ENCODE measurements around the gene KLHL22.

GRCh38 chr22:20436768-20437612 lies 58.6 kb downstream of the KLHL22 start:
- TF ChIP-seq, protein P1, sequence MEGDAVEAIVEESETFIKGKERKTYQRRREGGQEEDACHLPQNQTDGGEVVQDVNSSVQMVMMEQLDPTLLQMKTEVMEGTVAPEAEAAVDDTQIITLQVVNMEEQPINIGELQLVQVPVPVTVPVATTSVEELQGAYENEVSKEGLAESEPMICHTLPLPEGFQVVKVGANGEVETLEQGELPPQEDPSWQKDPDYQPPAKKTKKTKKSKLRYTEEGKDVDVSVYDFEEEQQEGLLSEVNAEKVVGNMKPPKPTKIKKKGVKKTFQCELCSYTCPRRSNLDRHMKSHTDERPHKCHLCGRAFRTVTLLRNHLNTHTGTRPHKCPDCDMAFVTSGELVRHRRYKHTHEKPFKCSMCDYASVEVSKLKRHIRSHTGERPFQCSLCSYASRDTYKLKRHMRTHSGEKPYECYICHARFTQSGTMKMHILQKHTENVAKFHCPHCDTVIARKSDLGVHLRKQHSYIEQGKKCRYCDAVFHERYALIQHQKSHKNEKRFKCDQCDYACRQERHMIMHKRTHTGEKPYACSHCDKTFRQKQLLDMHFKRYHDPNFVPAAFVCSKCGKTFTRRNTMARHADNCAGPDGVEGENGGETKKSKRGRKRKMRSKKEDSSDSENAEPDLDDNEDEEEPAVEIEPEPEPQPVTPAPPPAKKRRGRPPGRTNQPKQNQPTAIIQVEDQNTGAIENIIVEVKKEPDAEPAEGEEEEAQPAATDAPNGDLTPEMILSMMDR (IDR thresholded peaks at IDR 0.05; ENCODE audit: control extremely low read depth in 1 of 3, insufficient read depth in 1 of 3, low read depth in 1 of 3, low read length in 3 of 3): no peak
- TF ChIP-seq POLR2A (IDR thresholded peaks at IDR 0.05; ENCODE audit: control extremely low read depth in 1 of 2, low read depth in 2 of 2, low read length in 2 of 2) (no peak), CBX8 (IDR thresholded peaks at IDR 0.05; ENCODE audit: borderline replicate concordance, low read depth, low read length) (no peak), ZNF274 (IDR thresholded peaks at IDR 0.05; ENCODE audit: borderline replicate concordance, extremely low read depth, low read length) (no peak), KDM5A (IDR thresholded peaks at IDR 0.05; ENCODE audit: low read length) (no peak), EP300 (IDR thresholded peaks at IDR 0.05; ENCODE audit: borderline replicate concordance in 1 of 2, low read depth in 2 of 2, low read length in 2 of 2) (no peak), EZH2 (IDR thresholded peaks at IDR 0.05; ENCODE audit: low read depth, low read length, severe bottlenecking) (peak; percentile 76), RNF2 (IDR thresholded peaks at IDR 0.05; ENCODE audit: borderline replicate concordance, low read depth, low read length, missing control alignments, poor library complexity, severe bottlenecking) (peak; percentile 58), GABPA (IDR thresholded peaks at IDR 0.05; ENCODE audit: borderline replicate concordance, insufficient read depth, low read length) (no peak), TAF7 (optimal IDR thresholded peaks at IDR 0.05; ENCODE audit: borderline replicate concordance, low read depth, low read length) (no peak), POLR2AphosphoS5 (IDR thresholded peaks at IDR 0.05; ENCODE audit: low read depth, low read length) (no peak), MAX (IDR thresholded peaks at IDR 0.05) (no peak), PHF8 (conservative IDR thresholded peaks at IDR 0.05; ENCODE audit: low read depth, low read length) (no peak), RFX5 (IDR thresholded peaks at IDR 0.05; ENCODE audit: borderline replicate concordance, low read depth, low read length) (no peak)

Measured in H1 (cell line).